ENCODE data around the gene STK4. TPM values are rescaled to one million over a fixed set of nuclear protein-coding genes. Genes with fewer than 3 reads are reported as not detected.

Gene STK4
- total RNA-seq, 2 donors from 2014 or later, result 17.8 to 23.6 TPM

GRCh38 chr20:45085289-45085688 is 119.0 kb downstream of the STK4 start:
- ATAC-seq, result no peak
- H3K9me3 ChIP-seq, result no peaks in the 10 kb centered on the region
- 79 to 80% methylated on average over 2 of the region's 2 CpGs for WGBS, 2 donors
- no peak overlapping the region for H3K4me3 ChIP-seq
- no peaks in the 10 kb centered on the region for H3K4me1 ChIP-seq
- H3K36me3 ChIP-seq (replicated peaks in 1 of 2; ENCODE audit: insufficient read depth in 1 of 2, low read depth in 2 of 2), result no peaks in the 10 kb centered on the region
- intact Hi-C loops (cut with DNase I), result no loop called here
- no peak overlapping the region for H3K27ac ChIP-seq
- TF ChIP-seq, protein P1, sequence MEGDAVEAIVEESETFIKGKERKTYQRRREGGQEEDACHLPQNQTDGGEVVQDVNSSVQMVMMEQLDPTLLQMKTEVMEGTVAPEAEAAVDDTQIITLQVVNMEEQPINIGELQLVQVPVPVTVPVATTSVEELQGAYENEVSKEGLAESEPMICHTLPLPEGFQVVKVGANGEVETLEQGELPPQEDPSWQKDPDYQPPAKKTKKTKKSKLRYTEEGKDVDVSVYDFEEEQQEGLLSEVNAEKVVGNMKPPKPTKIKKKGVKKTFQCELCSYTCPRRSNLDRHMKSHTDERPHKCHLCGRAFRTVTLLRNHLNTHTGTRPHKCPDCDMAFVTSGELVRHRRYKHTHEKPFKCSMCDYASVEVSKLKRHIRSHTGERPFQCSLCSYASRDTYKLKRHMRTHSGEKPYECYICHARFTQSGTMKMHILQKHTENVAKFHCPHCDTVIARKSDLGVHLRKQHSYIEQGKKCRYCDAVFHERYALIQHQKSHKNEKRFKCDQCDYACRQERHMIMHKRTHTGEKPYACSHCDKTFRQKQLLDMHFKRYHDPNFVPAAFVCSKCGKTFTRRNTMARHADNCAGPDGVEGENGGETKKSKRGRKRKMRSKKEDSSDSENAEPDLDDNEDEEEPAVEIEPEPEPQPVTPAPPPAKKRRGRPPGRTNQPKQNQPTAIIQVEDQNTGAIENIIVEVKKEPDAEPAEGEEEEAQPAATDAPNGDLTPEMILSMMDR (IDR thresholded peaks at IDR 0.05), result no peak
- no peak for TF ChIP-seq POLR2A (IDR thresholded peaks at IDR 0.05)
- no peak for DNase-seq
- no peaks in the 10 kb centered on the region for H3K27me3 ChIP-seq

DNA sequence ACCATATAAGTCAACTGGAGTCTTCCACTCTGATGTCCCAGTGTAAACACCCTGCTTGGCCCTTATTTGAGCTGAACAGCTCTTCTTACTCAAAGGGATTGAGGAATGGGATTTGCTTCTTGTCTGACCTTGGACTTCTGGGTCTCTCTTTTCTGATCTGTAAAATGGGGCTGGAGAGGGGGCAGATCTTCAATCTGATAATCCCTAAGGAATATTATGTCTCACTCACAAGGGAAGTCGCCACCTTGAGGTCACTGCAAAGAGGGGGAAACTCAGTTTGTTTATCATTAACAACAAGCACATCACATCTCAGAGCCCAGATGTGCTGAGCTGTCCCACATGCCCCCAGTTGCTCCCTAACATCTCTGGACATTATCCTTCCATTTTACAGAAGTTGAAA is 119.6 kb downstream of the STK4 start:
- Histone ChIP-seq H3K27ac (no peak overlapping the region), H3K36me3 (replicated peaks in 1 of 2; ENCODE audit: insufficient read depth in 1 of 2, low read depth in 2 of 2) (no peaks in the 10 kb centered on the region), H3K4me1 (no peaks in the 10 kb centered on the region), H3K27me3 (no peaks in the 10 kb centered on the region), H3K4me3 (no peak overlapping the region), H3K9me3 (no peaks in the 10 kb centered on the region)
- no peak for DNase-seq
- intact Hi-C loops (cut with DNase I), result no loop called here
- TF ChIP-seq, protein P1 (IDR thresholded peaks at IDR 0.05), result no peak
- no peak for TF ChIP-seq POLR2A (IDR thresholded peaks at IDR 0.05)
- WGBS, 2 donors, result 92 to 100% methylated on average over 1 of the region's 1 CpG
- ATAC-seq, result no peak

- Histone ChIP-seq H3K4me3 (no peak overlapping the region), H3K27me3 (no peaks in the 10 kb centered on the region), H3K4me1 (no peaks in the 10 kb centered on the region), H3K27ac (no peak overlapping the region), H3K36me3 (replicated peaks in 1 of 2; ENCODE audit: insufficient read depth in 1 of 2, low read depth in 2 of 2) (no peaks in the 10 kb centered on the region), H3K9me3 (no peaks in the 10 kb centered on the region)
- intact Hi-C loops (cut with DNase I), result no loop called here
- ATAC-seq (no peak), DNase-seq (no peak)
- WGBS, 2 donors, result 83 to 85% methylated on average over 3 of the region's 3 CpGs
- TF ChIP-seq POLR2A (IDR thresholded peaks at IDR 0.05), result no peak
- TF ChIP-seq, protein P1 (IDR thresholded peaks at IDR 0.05), result no peak
These were observed 120.9 kb downstream of the STK4 start for GRCh38 chr20:45087097-45087790.

GRCh38 chr20:45087814-45088213 is 121.5 kb downstream of the STK4 start:
- Histone ChIP-seq H3K27ac (no peak overlapping the region), H3K36me3 (replicated peaks in 1 of 2; ENCODE audit: insufficient read depth in 1 of 2, low read depth in 2 of 2) (no peaks in the 10 kb centered on the region), H3K27me3 (no peaks in the 10 kb centered on the region), H3K4me3 (no peak overlapping the region), H3K9me3 (no peaks in the 10 kb centered on the region), H3K4me1 (no peaks in the 10 kb centered on the region)
- TF ChIP-seq, protein P1 (IDR thresholded peaks at IDR 0.05), result no peak
- TF ChIP-seq POLR2A (IDR thresholded peaks at IDR 0.05), result no peak
- WGBS, 2 donors, result 85 to 89% methylated on average over 1 of the region's 1 CpG
- DNase-seq (no peak), ATAC-seq (no peak)
- intact Hi-C loops (cut with DNase I), result no loop called here

- TF ChIP-seq, protein P1 (IDR thresholded peaks at IDR 0.05), result no peak
- TF ChIP-seq POLR2A (IDR thresholded peaks at IDR 0.05), result no peak
- ATAC-seq (no peak), DNase-seq (no peak)
- H3K36me3 ChIP-seq (replicated peaks in 1 of 2; ENCODE audit: insufficient read depth in 1 of 2, low read depth in 2 of 2), result no peaks in the 10 kb centered on the region
- intact Hi-C loops (cut with DNase I), result no loop called here
- no peak overlapping the region for H3K27ac ChIP-seq
- 87 to 88% methylated on average over 7 of the region's 7 CpGs for WGBS, 2 donors
- no peak overlapping the region for H3K4me3 ChIP-seq
- no peaks in the 10 kb centered on the region for H3K27me3 ChIP-seq
- H3K9me3 ChIP-seq, result no peaks in the 10 kb centered on the region
- H3K4me1 ChIP-seq, result no peaks in the 10 kb centered on the region
These were observed 121.9 kb downstream of the STK4 start for GRCh38 chr20:45088247-45088646.
